Measurements from ENCODE around the gene CHMP2B.

DNA sequence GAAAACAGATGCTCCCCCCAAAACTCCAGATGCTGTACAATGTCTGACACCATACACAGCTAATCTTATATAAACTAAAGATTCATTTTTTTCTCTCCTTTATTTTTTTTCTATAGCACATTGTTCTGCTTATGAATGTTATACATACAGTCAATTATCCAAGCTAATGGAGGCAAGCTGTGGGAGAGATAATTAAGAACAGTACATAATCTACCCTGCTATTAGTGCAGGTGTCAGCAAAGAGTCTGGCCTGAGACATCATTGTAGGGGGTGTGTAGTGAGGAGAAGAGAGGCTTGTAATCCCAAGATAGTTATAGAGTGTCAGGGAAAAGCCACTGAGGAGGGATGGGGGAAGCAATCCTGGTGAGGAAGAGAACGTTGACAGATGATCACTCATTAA is 25.4 kb upstream of the CHMP2B start:
- TF ChIP-seq, protein P1, sequence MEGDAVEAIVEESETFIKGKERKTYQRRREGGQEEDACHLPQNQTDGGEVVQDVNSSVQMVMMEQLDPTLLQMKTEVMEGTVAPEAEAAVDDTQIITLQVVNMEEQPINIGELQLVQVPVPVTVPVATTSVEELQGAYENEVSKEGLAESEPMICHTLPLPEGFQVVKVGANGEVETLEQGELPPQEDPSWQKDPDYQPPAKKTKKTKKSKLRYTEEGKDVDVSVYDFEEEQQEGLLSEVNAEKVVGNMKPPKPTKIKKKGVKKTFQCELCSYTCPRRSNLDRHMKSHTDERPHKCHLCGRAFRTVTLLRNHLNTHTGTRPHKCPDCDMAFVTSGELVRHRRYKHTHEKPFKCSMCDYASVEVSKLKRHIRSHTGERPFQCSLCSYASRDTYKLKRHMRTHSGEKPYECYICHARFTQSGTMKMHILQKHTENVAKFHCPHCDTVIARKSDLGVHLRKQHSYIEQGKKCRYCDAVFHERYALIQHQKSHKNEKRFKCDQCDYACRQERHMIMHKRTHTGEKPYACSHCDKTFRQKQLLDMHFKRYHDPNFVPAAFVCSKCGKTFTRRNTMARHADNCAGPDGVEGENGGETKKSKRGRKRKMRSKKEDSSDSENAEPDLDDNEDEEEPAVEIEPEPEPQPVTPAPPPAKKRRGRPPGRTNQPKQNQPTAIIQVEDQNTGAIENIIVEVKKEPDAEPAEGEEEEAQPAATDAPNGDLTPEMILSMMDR (IDR thresholded peaks at IDR 0.05; ENCODE audit: insufficient read depth, low read depth, low read length): no peak
- no peak for TF ChIP-seq EZH2 (IDR thresholded peaks at IDR 0.05; ENCODE audit: insufficient read depth, low read length)
